Endodermal cell (in vitro differentiated cells): ENCODE results near the gene VTN. TPM values are rescaled to one million over a fixed set of nuclear protein-coding genes. Genes with fewer than 3 reads are reported as not detected.

Source experiments
- DNase-seq: peaks from one replicate; pipeline ENCODE4 v3.0.0-alpha.2; 2017
- H3K27ac ChIP-seq: 2 replicates; pipeline ENCODE4 v1.5.1; 2013; ENCODE audit warnings: mild to moderate bottlenecking, low read depth, low read length, moderate library complexity
- H3K27me3 ChIP-seq: 2 replicates; pipeline ENCODE4 v1.6.1; 2013; ENCODE audit warnings: mild to moderate bottlenecking, low read length, moderate library complexity; ENCODE audit not compliant: insufficient read depth, control insufficient read depth, poor library complexity, severe bottlenecking
- H3K36me3 ChIP-seq: 2 replicates; pipeline ENCODE4 v1.7.0; 2013; ENCODE audit warnings: mild to moderate bottlenecking, low read length, moderate library complexity; ENCODE audit not compliant: control insufficient read depth, insufficient read depth
- H3K4me1 ChIP-seq: one replicate; pipeline ENCODE4 v1.7.0; 2013; ENCODE audit warnings: low read length; ENCODE audit not compliant: control insufficient read depth, insufficient read depth
- H3K4me3 ChIP-seq: 2 replicates; pipeline ENCODE4 v1.5.1; 2013; ENCODE audit warnings: mild to moderate bottlenecking, low read length, moderate library complexity
- H3K9ac ChIP-seq: 2 replicates; pipeline ENCODE4 v1.6.1; 2013; ENCODE audit warnings: mild to moderate bottlenecking, low read length, moderate library complexity; ENCODE audit not compliant: poor library complexity, severe bottlenecking; ENCODE audit errors: extremely low read depth
- H3K9me3 ChIP-seq: 2 replicates; pipeline ENCODE4 v1.6.1; 2013; ENCODE audit warnings: mild to moderate bottlenecking, low read length, moderate library complexity; ENCODE audit not compliant: control insufficient read depth
- H3K27ac Mint-ChIP-seq: 2 replicates; pipeline ENCODE4 v1.8.0; 2020; ENCODE audit warnings: mixed read lengths
- H3K27me3 Mint-ChIP-seq: 2 replicates; pipeline ENCODE4 v1.8.0; 2021; ENCODE audit warnings: mild to moderate bottlenecking, mixed read lengths; ENCODE audit not compliant: insufficient read depth
- H3K36me3 Mint-ChIP-seq: 2 replicates; pipeline ENCODE4 v1.8.0; 2020; ENCODE audit warnings: low read depth, mixed read lengths
- H3K4me1 Mint-ChIP-seq: 2 replicates; pipeline ENCODE4 v1.8.0; 2020; ENCODE audit warnings: mixed read lengths
- H3K4me3 Mint-ChIP-seq: 2 replicates; pipeline ENCODE4 v1.8.0; 2020; ENCODE audit warnings: mild to moderate bottlenecking, moderate library complexity, mixed read lengths
- H3K9me3 Mint-ChIP-seq: 2 replicates; pipeline ENCODE4 v1.8.0; 2020; ENCODE audit warnings: mild to moderate bottlenecking, mixed read lengths
- CTCF ChIP-seq: fragments of 200-600 bp; sonication (generic); conservative IDR thresholded peaks from 2 replicates; pipeline ENCODE4 v1.5.0; 2021; ENCODE audit warnings: antibody characterized with exemption, mild to moderate bottlenecking
- WGBS, 2 experiments: methylation state at CpG; one replicate each; pipeline versions ENCODE4 v1.1.5 to v1.1.7; 2013; ENCODE audit warnings: missing lambda C conversion rate in 2 of 2, mixed read lengths in 1 of 2; ENCODE audit not compliant: insufficient coverage in 1 of 2, insufficient read length in 1 of 2; 5-methylcytosine and 5-hydroxymethylcytosine counted together
- total RNA-seq, 2 donors: library from RNA; stranded (reverse); fragmentation: NEBNext Ultra II Directional in 1 of 2; extraction: Animal tissue kit (Norgen Biotek cat#: 25700) in 1 of 2; gene quantifications; 2 replicates in 1 of 2; 3 replicates in 1 of 2; pipeline ENCODE4 v1.2.1, GENCODE V29; 2021

VTN gene
- total RNA-seq, 2 donors from 2014 or later = 2.5 to 6.7 TPM

GRCh38 chr17:28343491-28343932, 26.6 kb downstream of the VTN start:
- Mint-ChIP-seq H3K4me3 (no peak overlapping the region), H3K27me3 (no peaks in the 10 kb centered on the region), H3K9me3 (no peaks in the 10 kb centered on the region), H3K36me3 (peaks cover 71% of the 10 kb centered on the region), H3K27ac (no peak overlapping the region), H3K4me1 (peaks cover 4% of the 10 kb centered on the region)
- WGBS, 2 experiments = 93 to 94% methylated on average over 6 to 10 of the region's 10 CpGs
- H3K27me3 ChIP-seq = no peaks in the 10 kb centered on the region
- no peak for DNase-seq
- no peaks in the 10 kb centered on the region for H3K9me3 ChIP-seq
- no peak for TF ChIP-seq CTCF
- H3K4me3 ChIP-seq = no peak overlapping the region
- H3K9ac ChIP-seq = no peak overlapping the region
- H3K36me3 ChIP-seq = peaks cover 89% of the 10 kb centered on the region
- peaks cover 5% of the 10 kb centered on the region for H3K4me1 ChIP-seq
- H3K27ac ChIP-seq = no peak overlapping the region

GRCh38 chr17:28342313-28342712, 27.8 kb downstream of the VTN start:
- H3K9me3 Mint-ChIP-seq = no peaks in the 10 kb centered on the region
- peaks cover 7% of the 10 kb centered on the region for H3K4me1 Mint-ChIP-seq
- no peak overlapping the region for H3K4me3 Mint-ChIP-seq
- peaks cover 64% of the 10 kb centered on the region for H3K36me3 Mint-ChIP-seq
- H3K9ac ChIP-seq = no peak overlapping the region
- no peaks in the 10 kb centered on the region for H3K27me3 Mint-ChIP-seq
- peaks cover 80% of the 10 kb centered on the region for H3K36me3 ChIP-seq
- no peak overlapping the region for H3K27ac ChIP-seq
- no peak overlapping the region for H3K4me3 ChIP-seq
- 93 to 96% methylated on average over 13 to 14 of the region's 14 CpGs for WGBS, 2 experiments
- H3K27ac Mint-ChIP-seq = no peak overlapping the region
- no peak for TF ChIP-seq CTCF
- H3K4me1 ChIP-seq = peaks cover 5% of the 10 kb centered on the region
- no peaks in the 10 kb centered on the region for H3K9me3 ChIP-seq
- DNase-seq = no peak
- H3K27me3 ChIP-seq = no peaks in the 10 kb centered on the region

- Histone ChIP-seq H3K4me3 (no peak overlapping the region), H3K27me3 (no peaks in the 10 kb centered on the region), H3K27ac (no peak overlapping the region), H3K36me3 (peaks cover 72% of the 10 kb centered on the region), H3K4me1 (peaks cover 5% of the 10 kb centered on the region), H3K9me3 (no peaks in the 10 kb centered on the region), H3K9ac (no peak overlapping the region)
- no peak overlapping the region for H3K4me3 Mint-ChIP-seq
- H3K9me3 Mint-ChIP-seq = no peaks in the 10 kb centered on the region
- DNase-seq = no peak
- no peak overlapping the region for H3K27ac Mint-ChIP-seq
- H3K27me3 Mint-ChIP-seq = no peaks in the 10 kb centered on the region
- peaks cover 56% of the 10 kb centered on the region for H3K36me3 Mint-ChIP-seq
- peaks cover 14% of the 10 kb centered on the region for H3K4me1 Mint-ChIP-seq
- 91 to 96% methylated on average over 11 of the region's 11 CpGs for WGBS, 2 experiments
- no peak for TF ChIP-seq CTCF
These were observed 28.6 kb downstream of the VTN start for GRCh38 chr17:28341516-28341915.
